WTC11 (cell line): Measurements from ENCODE around the gene EP400. TPM values are rescaled to one million over a fixed set of nuclear protein-coding genes. Genes with fewer than 3 reads are reported as not detected.

ENCODE experiments used
- ATAC-seq: fragments of 200-7000 bp; cut with Tn5 transposase; 2 replicates; pipeline ENCODE4 v1.10.0; 2021; ENCODE audit warnings: mild to moderate bottlenecking, moderate library complexity
- CTCF ChIA-PET: fragments of 300-600 bp; sonication (Branson Sonifier 250); formaldehyde crosslinking; loops from one replicate; lab custom pipeline; 2021; ENCODE audit warnings: antibody characterized with exemption; lab: Charles Lee
- POLR2A ChIA-PET: fragments of 350-600 bp; sonication (Branson Sonifier 250); formaldehyde crosslinking; loops from one replicate; lab custom pipeline; 2021; ENCODE audit warnings: antibody characterized with exemption; lab: Charles Lee
- DNase-seq: peaks from one replicate; pipeline ENCODE4 v3.0.0; 2021; ENCODE audit warnings: low spot score
- H3K27ac Mint-ChIP-seq: 2 replicates; pipeline ENCODE4 v1.8.0; 2021; ENCODE audit warnings: mixed read lengths
- H3K27me3 Mint-ChIP-seq: 2 replicates; pipeline ENCODE4 v1.8.0; 2021; ENCODE audit warnings: low read depth, mild to moderate bottlenecking, moderate library complexity, mixed read lengths
- H3K36me3 Mint-ChIP-seq: 2 replicates; pipeline ENCODE4 v1.8.0; 2021; ENCODE audit warnings: mixed read lengths
- H3K4me1 Mint-ChIP-seq: 2 replicates; pipeline ENCODE4 v1.8.0; 2022; ENCODE audit warnings: mixed read lengths
- H3K4me3 Mint-ChIP-seq: 2 replicates; pipeline ENCODE4 v1.8.0; 2021; ENCODE audit warnings: mild to moderate bottlenecking, moderate library complexity, mixed read lengths
- H3K9me3 Mint-ChIP-seq: 2 replicates; pipeline ENCODE4 v1.8.0; 2021; ENCODE audit warnings: mixed read lengths
- CBFB ChIP-seq: sonication (generic); formaldehyde crosslinking; IDR thresholded peaks from 2 replicates; pipeline ENCODE4 v1.8.1; 2022; ENCODE audit warnings: mild to moderate bottlenecking, low read depth, missing genetic modification reagents
- CREM ChIP-seq: sonication (generic); formaldehyde crosslinking; IDR thresholded peaks from 2 replicates; pipeline ENCODE4 v1.8.1; 2022; ENCODE audit warnings: mild to moderate bottlenecking, missing genetic modification reagents, moderate library complexity
- FOXK1 ChIP-seq: sonication (generic); formaldehyde crosslinking; IDR thresholded peaks from 2 replicates; pipeline ENCODE4 v1.8.0; 2022; ENCODE audit warnings: mild to moderate bottlenecking, moderate library complexity, missing genetic modification reagents
- JUN ChIP-seq: sonication (generic); formaldehyde crosslinking; IDR thresholded peaks from 2 replicates; pipeline ENCODE4 v1.8.0; 2023; ENCODE audit warnings: mild to moderate bottlenecking, missing genetic modification reagents
- KAT7 ChIP-seq: sonication (generic); formaldehyde crosslinking; IDR thresholded peaks from 2 replicates; pipeline ENCODE4 v1.8.1; 2023; ENCODE audit warnings: missing genetic modification reagents, mild to moderate bottlenecking, borderline replicate concordance
- MYBL2 ChIP-seq: sonication (generic); formaldehyde crosslinking; IDR thresholded peaks from 2 replicates; pipeline ENCODE4 v1.8.1; 2023; ENCODE audit warnings: mild to moderate bottlenecking, moderate library complexity, missing genetic modification reagents
- NFE2L1 ChIP-seq: sonication (generic); formaldehyde crosslinking; IDR thresholded peaks from 2 replicates; pipeline ENCODE4 v1.8.1; 2023; ENCODE audit warnings: missing genetic modification reagents
- NR1H2 ChIP-seq: sonication (generic); formaldehyde crosslinking; IDR thresholded peaks from 2 replicates; pipeline ENCODE4 v1.9.0; 2021; ENCODE audit warnings: mild to moderate bottlenecking, moderate library complexity, missing genetic modification reagents
- OVOL2 ChIP-seq: fragments of 250-450 bp; sonication (Bioruptor Pico); IDR thresholded peaks from 2 replicates; pipeline ENCODE4 v1.9.0; 2021; ENCODE audit warnings: mild to moderate bottlenecking, borderline replicate concordance
- RORB ChIP-seq: fragments of 250-450 bp; sonication (Bioruptor Pico); IDR thresholded peaks from 2 replicates; pipeline ENCODE4 v1.9.0; 2021; ENCODE audit warnings: mild to moderate bottlenecking
- SMAD3 ChIP-seq: sonication (generic); formaldehyde crosslinking; IDR thresholded peaks from 2 replicates; pipeline ENCODE4 v1.8.0; 2022; ENCODE audit warnings: missing genetic modification reagents, mild to moderate bottlenecking, borderline replicate concordance
- ZNF423 ChIP-seq: fragments of 250-450 bp; sonication (Bioruptor Pico); IDR thresholded peaks from 2 replicates; pipeline ENCODE4 v2.1.2; 2022; ENCODE audit warnings: mild to moderate bottlenecking, moderate library complexity
- total RNA-seq: library from RNA; stranded (reverse); gene quantifications from 3 replicates; pipeline ENCODE4 v1.2.3, GENCODE V29; 2021
- TF ChIP-seq, protein P1 (sequence below): sonication (generic); formaldehyde crosslinking; IDR thresholded peaks from 2 replicates; pipeline ENCODE4 v1.8.0; 2022; ENCODE audit warnings: mild to moderate bottlenecking, missing genetic modification reagents
- TF ChIP-seq, protein P2 (sequence below): sonication (generic); formaldehyde crosslinking; IDR thresholded peaks from 2 replicates; pipeline ENCODE4 v1.8.1; 2023; ENCODE audit warnings: mild to moderate bottlenecking, missing genetic modification reagents, moderate library complexity
- TF ChIP-seq, protein P3 (sequence below): fragments of 250-450 bp; sonication (Bioruptor Pico); IDR thresholded peaks from 2 replicates; pipeline ENCODE4 v1.9.0; 2021; ENCODE audit warnings: mild to moderate bottlenecking
- TF ChIP-seq, protein P4 (sequence below): sonication (generic); formaldehyde crosslinking; IDR thresholded peaks from 2 replicates; pipeline ENCODE4 v1.8.1; 2022; ENCODE audit warnings: missing genetic modification reagents, borderline replicate concordance
- TF ChIP-seq, protein P5 (sequence below): sonication (generic); formaldehyde crosslinking; conservative IDR thresholded peaks from 2 replicates; pipeline ENCODE4 v1.8.1; 2022; ENCODE audit warnings: mild to moderate bottlenecking, missing genetic modification reagents
- TF ChIP-seq, protein P6 (sequence below): fragments of 200-600 bp; IDR thresholded peaks from 2 replicates; pipeline ENCODE4 v1.8.0; 2022; ENCODE audit warnings: antibody characterized with exemption
- TF ChIP-seq, protein P7 (sequence below): sonication (generic); formaldehyde crosslinking; IDR thresholded peaks from 2 replicates; pipeline ENCODE4 v1.8.0; 2022; ENCODE audit warnings: mild to moderate bottlenecking, missing genetic modification reagents
- TF ChIP-seq, protein P8 (sequence below): sonication (generic); formaldehyde crosslinking; IDR thresholded peaks from 2 replicates; pipeline ENCODE4 v1.8.1; 2022; ENCODE audit warnings: low read depth, missing genetic modification reagents, borderline replicate concordance

EP400 gene
- total RNA-seq, 1 experiment from 2014 or later = 75.8 TPM

DNA sequence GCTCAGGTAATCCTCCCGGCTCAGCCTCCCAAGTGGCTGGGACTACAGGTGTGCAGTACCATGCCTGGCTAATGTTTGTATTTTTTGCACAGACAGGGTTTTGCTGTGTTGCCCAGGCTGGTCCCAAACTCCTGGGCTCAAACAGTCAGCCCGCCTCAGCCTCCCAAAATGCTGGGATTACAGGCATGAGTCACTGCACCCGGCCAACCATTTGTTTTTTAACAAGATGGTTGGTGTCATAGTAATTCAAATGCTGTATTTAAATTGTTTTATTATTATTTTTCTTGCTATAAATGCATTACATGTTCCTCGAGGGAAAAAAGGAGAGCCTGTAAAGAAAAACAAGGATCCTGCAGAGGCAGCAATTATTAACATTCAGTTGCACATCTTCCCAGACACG lies 83.9 kb downstream of the EP400 start:
- ChIA-PET POLR2A (no interaction called here), CTCF (no interaction called here)
- no peaks in the 10 kb centered on the region for H3K4me1 Mint-ChIP-seq
- H3K27ac Mint-ChIP-seq = no peak overlapping the region
- H3K4me3 Mint-ChIP-seq = no peak overlapping the region
- H3K36me3 Mint-ChIP-seq = peaks cover 91% of the 10 kb centered on the region
- DNase-seq (no peak), ATAC-seq (no peak)
- H3K27me3 Mint-ChIP-seq = no peaks in the 10 kb centered on the region
- TF ChIP-seq, protein P1, sequence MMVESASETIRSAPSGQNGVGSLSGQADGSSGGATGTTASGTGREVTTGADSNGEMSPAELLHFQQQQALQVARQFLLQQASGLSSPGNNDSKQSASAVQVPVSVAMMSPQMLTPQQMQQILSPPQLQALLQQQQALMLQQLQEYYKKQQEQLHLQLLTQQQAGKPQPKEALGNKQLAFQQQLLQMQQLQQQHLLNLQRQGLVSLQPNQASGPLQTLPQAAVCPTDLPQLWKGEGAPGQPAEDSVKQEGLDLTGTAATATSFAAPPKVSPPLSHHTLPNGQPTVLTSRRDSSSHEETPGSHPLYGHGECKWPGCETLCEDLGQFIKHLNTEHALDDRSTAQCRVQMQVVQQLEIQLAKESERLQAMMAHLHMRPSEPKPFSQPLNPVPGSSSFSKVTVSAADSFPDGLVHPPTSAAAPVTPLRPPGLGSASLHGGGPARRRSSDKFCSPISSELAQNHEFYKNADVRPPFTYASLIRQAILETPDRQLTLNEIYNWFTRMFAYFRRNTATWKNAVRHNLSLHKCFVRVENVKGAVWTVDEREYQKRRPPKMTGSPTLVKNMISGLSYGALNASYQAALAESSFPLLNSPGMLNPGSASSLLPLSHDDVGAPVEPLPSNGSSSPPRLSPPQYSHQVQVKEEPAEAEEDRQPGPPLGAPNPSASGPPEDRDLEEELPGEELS = no peak
- TF ChIP-seq CREM (CRISPR knock-in tag) (no peak), OVOL2 (no peak), CBFB (CRISPR knock-in tag) (no peak), RORB (no peak), ZNF423 (CRISPR knock-in tag) (no peak), SMAD3 (CRISPR knock-in tag) (no peak), NFE2L1 (CRISPR knock-in tag) (no peak), KAT7 (CRISPR knock-in tag) (no peak), FOXK1 (CRISPR knock-in tag) (no peak), MYBL2 (CRISPR knock-in tag) (no peak), JUN (CRISPR knock-in tag) (no peak), NR1H2 (CRISPR knock-in tag) (no peak)
- TF ChIP-seq, protein P2, sequence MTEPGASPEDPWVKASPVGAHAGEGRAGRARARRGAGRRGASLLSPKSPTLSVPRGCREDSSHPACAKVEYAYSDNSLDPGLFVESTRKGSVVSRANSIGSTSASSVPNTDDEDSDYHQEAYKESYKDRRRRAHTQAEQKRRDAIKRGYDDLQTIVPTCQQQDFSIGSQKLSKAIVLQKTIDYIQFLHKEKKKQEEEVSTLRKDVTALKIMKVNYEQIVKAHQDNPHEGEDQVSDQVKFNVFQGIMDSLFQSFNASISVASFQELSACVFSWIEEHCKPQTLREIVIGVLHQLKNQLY = no peak
- TF ChIP-seq, protein P3, sequence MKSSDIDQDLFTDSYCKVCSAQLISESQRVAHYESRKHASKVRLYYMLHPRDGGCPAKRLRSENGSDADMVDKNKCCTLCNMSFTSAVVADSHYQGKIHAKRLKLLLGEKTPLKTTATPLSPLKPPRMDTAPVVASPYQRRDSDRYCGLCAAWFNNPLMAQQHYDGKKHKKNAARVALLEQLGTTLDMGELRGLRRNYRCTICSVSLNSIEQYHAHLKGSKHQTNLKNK (CRISPR knock-in tag) = no peak
- TF ChIP-seq, protein P4, sequence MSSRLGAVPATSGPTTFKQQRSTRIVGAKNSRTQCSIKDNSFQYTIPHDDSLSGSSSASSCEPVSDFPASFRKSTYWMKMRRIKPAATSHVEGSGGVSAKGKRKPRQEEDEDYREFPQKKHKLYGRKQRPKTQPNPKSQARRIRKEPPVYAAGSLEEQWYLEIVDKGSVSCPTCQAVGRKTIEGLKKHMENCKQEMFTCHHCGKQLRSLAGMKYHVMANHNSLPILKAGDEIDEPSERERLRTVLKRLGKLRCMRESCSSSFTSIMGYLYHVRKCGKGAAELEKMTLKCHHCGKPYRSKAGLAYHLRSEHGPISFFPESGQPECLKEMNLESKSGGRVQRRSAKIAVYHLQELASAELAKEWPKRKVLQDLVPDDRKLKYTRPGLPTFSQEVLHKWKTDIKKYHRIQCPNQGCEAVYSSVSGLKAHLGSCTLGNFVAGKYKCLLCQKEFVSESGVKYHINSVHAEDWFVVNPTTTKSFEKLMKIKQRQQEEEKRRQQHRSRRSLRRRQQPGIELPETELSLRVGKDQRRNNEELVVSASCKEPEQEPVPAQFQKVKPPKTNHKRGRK (CRISPR knock-in tag) = no peak
- TF ChIP-seq, protein P5, sequence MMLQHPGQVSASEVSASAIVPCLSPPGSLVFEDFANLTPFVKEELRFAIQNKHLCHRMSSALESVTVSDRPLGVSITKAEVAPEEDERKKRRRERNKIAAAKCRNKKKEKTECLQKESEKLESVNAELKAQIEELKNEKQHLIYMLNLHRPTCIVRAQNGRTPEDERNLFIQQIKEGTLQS = no peak
- TF ChIP-seq, protein P6, sequence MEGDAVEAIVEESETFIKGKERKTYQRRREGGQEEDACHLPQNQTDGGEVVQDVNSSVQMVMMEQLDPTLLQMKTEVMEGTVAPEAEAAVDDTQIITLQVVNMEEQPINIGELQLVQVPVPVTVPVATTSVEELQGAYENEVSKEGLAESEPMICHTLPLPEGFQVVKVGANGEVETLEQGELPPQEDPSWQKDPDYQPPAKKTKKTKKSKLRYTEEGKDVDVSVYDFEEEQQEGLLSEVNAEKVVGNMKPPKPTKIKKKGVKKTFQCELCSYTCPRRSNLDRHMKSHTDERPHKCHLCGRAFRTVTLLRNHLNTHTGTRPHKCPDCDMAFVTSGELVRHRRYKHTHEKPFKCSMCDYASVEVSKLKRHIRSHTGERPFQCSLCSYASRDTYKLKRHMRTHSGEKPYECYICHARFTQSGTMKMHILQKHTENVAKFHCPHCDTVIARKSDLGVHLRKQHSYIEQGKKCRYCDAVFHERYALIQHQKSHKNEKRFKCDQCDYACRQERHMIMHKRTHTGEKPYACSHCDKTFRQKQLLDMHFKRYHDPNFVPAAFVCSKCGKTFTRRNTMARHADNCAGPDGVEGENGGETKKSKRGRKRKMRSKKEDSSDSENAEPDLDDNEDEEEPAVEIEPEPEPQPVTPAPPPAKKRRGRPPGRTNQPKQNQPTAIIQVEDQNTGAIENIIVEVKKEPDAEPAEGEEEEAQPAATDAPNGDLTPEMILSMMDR = no peak
- TF ChIP-seq, protein P7, sequence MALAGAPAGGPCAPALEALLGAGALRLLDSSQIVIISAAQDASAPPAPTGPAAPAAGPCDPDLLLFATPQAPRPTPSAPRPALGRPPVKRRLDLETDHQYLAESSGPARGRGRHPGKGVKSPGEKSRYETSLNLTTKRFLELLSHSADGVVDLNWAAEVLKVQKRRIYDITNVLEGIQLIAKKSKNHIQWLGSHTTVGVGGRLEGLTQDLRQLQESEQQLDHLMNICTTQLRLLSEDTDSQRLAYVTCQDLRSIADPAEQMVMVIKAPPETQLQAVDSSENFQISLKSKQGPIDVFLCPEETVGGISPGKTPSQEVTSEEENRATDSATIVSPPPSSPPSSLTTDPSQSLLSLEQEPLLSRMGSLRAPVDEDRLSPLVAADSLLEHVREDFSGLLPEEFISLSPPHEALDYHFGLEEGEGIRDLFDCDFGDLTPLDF (CRISPR knock-in tag) = no peak
- TF ChIP-seq, protein P8, sequence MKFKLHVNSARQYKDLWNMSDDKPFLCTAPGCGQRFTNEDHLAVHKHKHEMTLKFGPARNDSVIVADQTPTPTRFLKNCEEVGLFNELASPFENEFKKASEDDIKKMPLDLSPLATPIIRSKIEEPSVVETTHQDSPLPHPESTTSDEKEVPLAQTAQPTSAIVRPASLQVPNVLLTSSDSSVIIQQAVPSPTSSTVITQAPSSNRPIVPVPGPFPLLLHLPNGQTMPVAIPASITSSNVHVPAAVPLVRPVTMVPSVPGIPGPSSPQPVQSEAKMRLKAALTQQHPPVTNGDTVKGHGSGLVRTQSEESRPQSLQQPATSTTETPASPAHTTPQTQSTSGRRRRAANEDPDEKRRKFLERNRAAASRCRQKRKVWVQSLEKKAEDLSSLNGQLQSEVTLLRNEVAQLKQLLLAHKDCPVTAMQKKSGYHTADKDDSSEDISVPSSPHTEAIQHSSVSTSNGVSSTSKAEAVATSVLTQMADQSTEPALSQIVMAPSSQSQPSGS = no peak
- no peaks in the 10 kb centered on the region for H3K9me3 Mint-ChIP-seq
